ENCODE measurements around the gene PREX1. TPM values are rescaled to one million over a fixed set of nuclear protein-coding genes. Genes with fewer than 3 reads are reported as not detected.

Gene PREX1
- polyA plus RNA-seq, 1 of the 3 experiments (the other 2 are of a cell fraction) = 5.3 TPM

DNA sequence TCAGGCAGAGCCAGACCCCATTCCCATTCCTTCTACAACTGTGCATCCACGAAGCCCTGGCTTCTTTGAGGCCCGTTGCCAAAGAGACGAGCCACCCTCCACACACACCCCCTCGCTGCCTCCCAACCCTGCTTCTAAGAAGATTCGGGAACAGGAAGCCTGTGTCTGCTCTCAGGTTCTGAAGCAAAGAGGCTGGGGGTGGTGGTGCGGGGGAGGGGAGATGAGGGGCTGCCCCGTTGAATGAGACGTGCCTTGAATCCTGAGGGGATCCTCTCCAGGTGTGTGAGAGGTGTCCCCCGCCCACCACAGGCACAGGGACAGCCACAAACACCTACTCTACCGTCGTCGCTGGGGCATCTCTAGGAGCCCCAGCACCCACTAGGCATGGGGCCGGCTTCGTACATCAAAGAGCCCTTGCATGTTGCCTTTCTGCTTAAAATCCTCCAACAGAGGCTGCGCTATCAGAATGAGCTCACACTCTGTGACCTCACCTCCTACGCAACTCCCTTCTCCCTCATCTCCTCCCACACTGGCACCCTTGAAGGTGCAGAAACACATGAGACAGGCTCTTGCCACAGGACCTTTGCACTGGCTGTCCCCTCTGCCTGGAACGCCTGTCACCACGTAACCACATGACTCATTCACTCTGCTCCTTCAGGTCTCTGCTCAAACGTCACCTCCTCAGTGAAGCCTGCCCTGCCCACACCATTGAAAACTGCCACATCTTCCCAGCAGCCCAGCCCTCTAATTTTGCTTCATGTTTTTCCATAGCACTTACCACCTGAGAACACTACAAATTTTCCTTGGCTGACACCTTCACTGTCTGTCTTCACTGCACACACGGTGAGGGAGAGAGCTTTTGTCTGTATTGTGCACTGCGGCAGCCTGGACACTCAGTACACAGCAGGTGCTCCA, 58.5 kb downstream of the PREX1 start:
- no peak for DNase-seq
- Histone ChIP-seq H3K4me2 (no peak overlapping the region), H3K9me2 (no peaks in the 10 kb centered on the region), H3K9me3 (no peaks in the 10 kb centered on the region), H3K36me3 (replicated peaks in 1 of 2; ENCODE audit: control insufficient read depth in 1 of 2, insufficient read depth in 2 of 2, low read length in 1 of 2) (no peaks in the 10 kb centered on the region), H3K4me1 (ENCODE audit: control insufficient read depth in 1 of 2, insufficient read depth in 2 of 2, low read depth in 1 of 2, low read length in 1 of 2) (no peaks in the 10 kb centered on the region; a peak in 1 of 4 replicates), H3K27me3 (ENCODE audit: insufficient read depth) (no peaks in the 10 kb centered on the region), H4K20me1 (ENCODE audit: insufficient read depth) (no peaks in the 10 kb centered on the region), H3K27ac (ENCODE audit: low read depth in 2 of 2, low read length in 1 of 2) (no peak overlapping the region), H3K4me3 (ENCODE audit: low read depth in 2 of 2, low read length in 1 of 2) (no peak overlapping the region), H2AFZ (ENCODE audit: low read depth) (no peak overlapping the region), H3F3A (replicated peaks; ENCODE audit: insufficient read depth) (no peaks in the 10 kb centered on the region), H3K9ac (no peak overlapping the region), H3K79me2 (ENCODE audit: insufficient read depth) (no peaks in the 10 kb centered on the region)
- WGBS (ENCODE audit: low lambda C conversion rate) = 76% methylated on average over 21 of the region's 21 CpGs
- ChIA-PET CTCF (no interaction called here), POLR2A (no interaction called here)
- TF ChIP-seq, protein P1, sequence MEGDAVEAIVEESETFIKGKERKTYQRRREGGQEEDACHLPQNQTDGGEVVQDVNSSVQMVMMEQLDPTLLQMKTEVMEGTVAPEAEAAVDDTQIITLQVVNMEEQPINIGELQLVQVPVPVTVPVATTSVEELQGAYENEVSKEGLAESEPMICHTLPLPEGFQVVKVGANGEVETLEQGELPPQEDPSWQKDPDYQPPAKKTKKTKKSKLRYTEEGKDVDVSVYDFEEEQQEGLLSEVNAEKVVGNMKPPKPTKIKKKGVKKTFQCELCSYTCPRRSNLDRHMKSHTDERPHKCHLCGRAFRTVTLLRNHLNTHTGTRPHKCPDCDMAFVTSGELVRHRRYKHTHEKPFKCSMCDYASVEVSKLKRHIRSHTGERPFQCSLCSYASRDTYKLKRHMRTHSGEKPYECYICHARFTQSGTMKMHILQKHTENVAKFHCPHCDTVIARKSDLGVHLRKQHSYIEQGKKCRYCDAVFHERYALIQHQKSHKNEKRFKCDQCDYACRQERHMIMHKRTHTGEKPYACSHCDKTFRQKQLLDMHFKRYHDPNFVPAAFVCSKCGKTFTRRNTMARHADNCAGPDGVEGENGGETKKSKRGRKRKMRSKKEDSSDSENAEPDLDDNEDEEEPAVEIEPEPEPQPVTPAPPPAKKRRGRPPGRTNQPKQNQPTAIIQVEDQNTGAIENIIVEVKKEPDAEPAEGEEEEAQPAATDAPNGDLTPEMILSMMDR (IDR thresholded peaks at IDR 0.05) = no peak
- TF ChIP-seq FOSL2 (IDR thresholded peaks at IDR 0.05; ENCODE audit: borderline replicate concordance, low read depth) (no peak), RCOR1 (IDR thresholded peaks at IDR 0.05; ENCODE audit: low read length) (no peak), FOXJ3 (CRISPR knock-in tag; IDR thresholded peaks at IDR 0.05) (no peak), SMC3 (IDR thresholded peaks at IDR 0.05; ENCODE audit: low read depth, low read length) (no peak), TAF1 (IDR thresholded peaks at IDR 0.05; ENCODE audit: borderline replicate concordance, low read depth, low read length) (no peak), GABPA (IDR thresholded peaks at IDR 0.05; ENCODE audit: low read depth) (no peak), RAD21 (IDR thresholded peaks at IDR 0.05; ENCODE audit: low read length) (no peak)
- TF ChIP-seq, protein P2, sequence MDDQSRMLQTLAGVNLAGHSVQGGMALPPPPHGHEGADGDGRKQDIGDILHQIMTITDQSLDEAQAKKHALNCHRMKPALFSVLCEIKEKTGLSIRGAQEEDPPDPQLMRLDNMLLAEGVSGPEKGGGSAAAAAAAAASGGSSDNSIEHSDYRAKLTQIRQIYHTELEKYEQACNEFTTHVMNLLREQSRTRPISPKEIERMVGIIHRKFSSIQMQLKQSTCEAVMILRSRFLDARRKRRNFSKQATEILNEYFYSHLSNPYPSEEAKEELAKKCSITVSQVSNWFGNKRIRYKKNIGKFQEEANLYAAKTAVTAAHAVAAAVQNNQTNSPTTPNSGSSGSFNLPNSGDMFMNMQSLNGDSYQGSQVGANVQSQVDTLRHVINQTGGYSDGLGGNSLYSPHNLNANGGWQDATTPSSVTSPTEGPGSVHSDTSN (IDR thresholded peaks at IDR 0.05) = no peak
- TF ChIP-seq, protein P3, sequence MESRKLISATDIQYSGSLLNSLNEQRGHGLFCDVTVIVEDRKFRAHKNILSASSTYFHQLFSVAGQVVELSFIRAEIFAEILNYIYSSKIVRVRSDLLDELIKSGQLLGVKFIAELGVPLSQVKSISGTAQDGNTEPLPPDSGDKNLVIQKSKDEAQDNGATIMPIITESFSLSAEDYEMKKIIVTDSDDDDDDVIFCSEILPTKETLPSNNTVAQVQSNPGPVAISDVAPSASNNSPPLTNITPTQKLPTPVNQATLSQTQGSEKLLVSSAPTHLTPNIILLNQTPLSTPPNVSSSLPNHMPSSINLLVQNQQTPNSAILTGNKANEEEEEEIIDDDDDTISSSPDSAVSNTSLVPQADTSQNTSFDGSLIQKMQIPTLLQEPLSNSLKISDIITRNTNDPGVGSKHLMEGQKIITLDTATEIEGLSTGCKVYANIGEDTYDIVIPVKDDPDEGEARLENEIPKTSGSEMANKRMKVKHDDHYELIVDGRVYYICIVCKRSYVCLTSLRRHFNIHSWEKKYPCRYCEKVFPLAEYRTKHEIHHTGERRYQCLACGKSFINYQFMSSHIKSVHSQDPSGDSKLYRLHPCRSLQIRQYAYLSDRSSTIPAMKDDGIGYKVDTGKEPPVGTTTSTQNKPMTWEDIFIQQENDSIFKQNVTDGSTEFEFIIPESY (IDR thresholded peaks at IDR 0.05; ENCODE audit: borderline replicate concordance, low read depth) = no peak
- TF ChIP-seq, protein P4, sequence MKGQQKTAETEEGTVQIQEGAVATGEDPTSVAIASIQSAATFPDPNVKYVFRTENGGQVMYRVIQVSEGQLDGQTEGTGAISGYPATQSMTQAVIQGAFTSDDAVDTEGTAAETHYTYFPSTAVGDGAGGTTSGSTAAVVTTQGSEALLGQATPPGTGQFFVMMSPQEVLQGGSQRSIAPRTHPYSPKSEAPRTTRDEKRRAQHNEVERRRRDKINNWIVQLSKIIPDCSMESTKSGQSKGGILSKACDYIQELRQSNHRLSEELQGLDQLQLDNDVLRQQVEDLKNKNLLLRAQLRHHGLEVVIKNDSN (IDR thresholded peaks at IDR 0.05; ENCODE audit: borderline replicate concordance, low read depth) = no peak
- TF ChIP-seq, protein P5, sequence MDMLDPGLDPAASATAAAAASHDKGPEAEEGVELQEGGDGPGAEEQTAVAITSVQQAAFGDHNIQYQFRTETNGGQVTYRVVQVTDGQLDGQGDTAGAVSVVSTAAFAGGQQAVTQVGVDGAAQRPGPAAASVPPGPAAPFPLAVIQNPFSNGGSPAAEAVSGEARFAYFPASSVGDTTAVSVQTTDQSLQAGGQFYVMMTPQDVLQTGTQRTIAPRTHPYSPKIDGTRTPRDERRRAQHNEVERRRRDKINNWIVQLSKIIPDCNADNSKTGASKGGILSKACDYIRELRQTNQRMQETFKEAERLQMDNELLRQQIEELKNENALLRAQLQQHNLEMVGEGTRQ (IDR thresholded peaks at IDR 0.05; ENCODE audit: borderline replicate concordance, low read depth, low read length) = no peak
